Activated T-cell treated with anti-CD3 and anti-CD28 coated beads, Interleukin-2, amount 50 U/mL, for 24 hours (primary cell): ENCODE results near the gene KIAA1549.

ENCODE experiments used
- DNase-seq: peaks from one replicate; pipeline ENCODE4 v3.0.0-alpha.2; 2020
- H3K27ac Mint-ChIP-seq: 2 replicates; pipeline ENCODE4 v1.8.0; 2020; ENCODE audit warnings: mild to moderate bottlenecking, mixed read lengths
- H3K27me3 Mint-ChIP-seq: 2 replicates; pipeline ENCODE4 v1.8.0; 2020; ENCODE audit warnings: mixed read lengths
- H3K36me3 Mint-ChIP-seq: 2 replicates; pipeline ENCODE4 v1.8.0; 2020; ENCODE audit warnings: low read depth, mixed read lengths
- H3K4me1 Mint-ChIP-seq: 2 replicates; pipeline ENCODE4 v1.8.0; 2020; ENCODE audit warnings: low read depth, mixed read lengths
- H3K4me3 Mint-ChIP-seq: 2 replicates; pipeline ENCODE4 v1.8.0; 2020; ENCODE audit warnings: mild to moderate bottlenecking, moderate library complexity, mixed read lengths
- H3K9me3 Mint-ChIP-seq: 2 replicates; pipeline ENCODE4 v1.8.0; 2020; ENCODE audit warnings: mixed read lengths

KIAA1549 gene

DNA sequence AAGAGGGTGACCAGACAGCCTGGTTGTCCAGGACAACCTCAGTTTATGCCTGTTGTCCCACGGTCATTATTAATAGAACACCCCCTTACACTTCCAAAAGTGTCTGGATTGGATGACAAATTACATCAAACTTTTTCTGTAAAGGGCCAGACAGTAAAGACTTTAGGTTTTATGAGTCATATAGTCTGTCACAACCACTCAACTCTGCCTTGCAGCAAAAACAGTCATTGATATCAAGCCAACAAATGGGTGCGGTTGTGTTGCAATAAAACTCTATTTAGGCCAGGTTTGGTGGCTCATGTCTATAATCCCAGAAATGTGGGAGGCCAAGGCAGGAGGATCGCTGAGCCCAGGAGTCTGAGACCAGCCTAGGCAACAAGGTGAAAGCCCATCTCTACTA lies 116.5 kb downstream of the KIAA1549 start:
- DNase-seq: no peak
- Mint-ChIP-seq H3K27me3 (no peaks in the 10 kb centered on the region), H3K27ac (peak overlapping the region; percentile 52), H3K9me3 (no peaks in the 10 kb centered on the region), H3K4me3 (no peak overlapping the region), H3K36me3 (no peaks in the 10 kb centered on the region), H3K4me1 (peaks cover 26% of the 10 kb centered on the region)

DNA sequence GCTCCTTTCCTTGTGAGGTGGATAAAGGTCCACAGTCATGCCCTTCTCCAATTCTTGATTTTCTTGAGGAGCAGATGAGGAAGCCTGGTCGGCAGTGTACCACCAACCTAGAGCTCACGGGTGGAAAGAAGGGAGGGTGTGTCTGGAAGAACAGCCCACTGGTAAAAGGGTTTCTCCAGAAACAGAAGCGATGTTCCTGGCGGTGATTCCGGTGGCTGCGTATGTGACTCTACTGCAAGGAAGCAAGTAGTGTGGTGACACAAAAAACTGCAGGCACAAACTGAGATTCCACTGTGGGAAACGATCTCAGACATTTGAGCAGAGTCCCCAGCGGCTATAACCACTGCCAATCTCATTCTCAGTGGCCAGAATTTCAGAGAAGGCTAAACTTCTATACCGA lies 117.3 kb downstream of the KIAA1549 start:
- H3K27me3 Mint-ChIP-seq: no peaks in the 10 kb centered on the region
- H3K27ac Mint-ChIP-seq: no peak overlapping the region
- no peaks in the 10 kb centered on the region for H3K36me3 Mint-ChIP-seq

DNA sequence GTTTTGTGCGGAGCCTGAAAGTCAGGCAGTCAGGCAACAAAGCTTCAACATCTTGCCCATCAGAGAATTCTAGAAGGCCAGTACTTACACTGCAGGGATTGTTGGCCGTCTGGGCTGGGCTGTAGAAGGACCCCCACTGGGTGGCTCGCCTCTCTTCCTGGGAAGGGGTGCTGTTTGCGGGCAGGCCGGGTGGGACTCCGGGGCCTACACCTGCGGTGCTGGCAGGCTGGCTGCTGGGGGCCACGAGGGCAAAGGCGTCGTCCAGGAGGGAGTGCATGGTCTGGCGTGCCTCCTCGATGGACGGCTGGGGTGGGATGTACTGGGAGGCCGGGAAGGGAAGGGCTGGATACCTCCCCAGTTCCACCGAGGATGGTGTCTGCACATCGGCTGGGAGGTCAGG lies 120.1 kb downstream of the KIAA1549 start:
- DNase-seq: no peak
- no peaks in the 10 kb centered on the region for H3K27me3 Mint-ChIP-seq
- H3K4me1 Mint-ChIP-seq: peaks cover 24% of the 10 kb centered on the region
- peaks cover 8% of the 10 kb centered on the region for H3K9me3 Mint-ChIP-seq
- H3K36me3 Mint-ChIP-seq: no peaks in the 10 kb centered on the region
- no peak overlapping the region for H3K27ac Mint-ChIP-seq
- H3K4me3 Mint-ChIP-seq: no peak overlapping the region

More for the DNA sequence above, 117.3 kb downstream of the KIAA1549 start:
- H3K4me1 Mint-ChIP-seq: peaks cover 26% of the 10 kb centered on the region
- no peak overlapping the region for H3K4me3 Mint-ChIP-seq
- no peaks in the 10 kb centered on the region for H3K9me3 Mint-ChIP-seq
- DNase-seq: no peak

DNA sequence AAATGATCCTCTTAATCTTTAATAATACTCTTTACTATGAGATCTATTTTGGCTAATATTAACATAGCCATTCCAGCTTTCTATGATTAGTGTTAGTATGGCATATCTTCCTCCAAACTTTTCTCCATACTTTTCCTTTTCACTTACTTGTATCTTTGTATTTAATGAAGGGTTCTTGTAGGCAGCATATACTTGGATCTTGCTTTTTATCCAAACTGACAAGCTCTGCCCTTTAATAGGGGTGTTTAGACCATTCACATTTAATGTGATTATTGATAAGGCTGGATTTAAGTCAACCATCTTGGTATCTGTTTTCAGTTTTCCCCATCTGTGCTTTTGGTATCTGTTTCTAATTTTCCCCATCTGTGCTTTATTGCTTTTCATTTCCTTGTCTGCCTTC lies 123.5 kb downstream of the KIAA1549 start:
- peaks cover 9% of the 10 kb centered on the region for H3K4me1 Mint-ChIP-seq
- no peaks in the 10 kb centered on the region for H3K27me3 Mint-ChIP-seq
- peaks cover 8% of the 10 kb centered on the region for H3K9me3 Mint-ChIP-seq
- H3K4me3 Mint-ChIP-seq: no peak overlapping the region
- no peaks in the 10 kb centered on the region for H3K36me3 Mint-ChIP-seq
- H3K27ac Mint-ChIP-seq: no peak overlapping the region
- DNase-seq: no peak

DNA sequence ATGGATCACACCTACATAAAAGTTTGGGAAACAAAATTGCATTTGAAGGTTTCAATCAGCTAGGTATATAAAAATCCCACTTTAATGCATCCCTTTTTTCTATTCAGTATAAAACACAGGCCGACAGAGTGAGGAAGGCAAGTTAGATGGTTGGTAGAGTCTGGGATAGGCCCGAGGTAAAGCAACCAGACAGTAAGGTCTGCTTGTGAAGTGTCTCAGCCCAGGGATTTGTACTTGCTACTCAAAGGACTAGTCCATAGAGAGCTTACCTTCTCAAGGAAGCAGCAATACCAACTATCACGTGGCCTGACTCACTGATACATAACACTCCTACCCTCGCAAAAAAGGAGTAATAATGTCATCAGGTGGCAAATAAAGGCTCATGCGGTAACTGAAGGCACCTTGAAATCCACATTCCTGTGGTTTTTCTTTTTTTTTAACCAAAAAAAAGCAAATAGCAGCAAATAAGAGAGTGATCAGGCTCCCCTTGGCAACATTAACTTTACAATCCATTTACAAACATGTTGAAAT lies 127.0 kb downstream of the KIAA1549 start:
- H3K27ac Mint-ChIP-seq: no peak overlapping the region
- peaks cover 8% of the 10 kb centered on the region for H3K9me3 Mint-ChIP-seq
- peaks cover 9% of the 10 kb centered on the region for H3K4me1 Mint-ChIP-seq
- H3K36me3 Mint-ChIP-seq: no peaks in the 10 kb centered on the region
- no peaks in the 10 kb centered on the region for H3K27me3 Mint-ChIP-seq
- no peak for DNase-seq
- H3K4me3 Mint-ChIP-seq: no peak overlapping the region

DNA sequence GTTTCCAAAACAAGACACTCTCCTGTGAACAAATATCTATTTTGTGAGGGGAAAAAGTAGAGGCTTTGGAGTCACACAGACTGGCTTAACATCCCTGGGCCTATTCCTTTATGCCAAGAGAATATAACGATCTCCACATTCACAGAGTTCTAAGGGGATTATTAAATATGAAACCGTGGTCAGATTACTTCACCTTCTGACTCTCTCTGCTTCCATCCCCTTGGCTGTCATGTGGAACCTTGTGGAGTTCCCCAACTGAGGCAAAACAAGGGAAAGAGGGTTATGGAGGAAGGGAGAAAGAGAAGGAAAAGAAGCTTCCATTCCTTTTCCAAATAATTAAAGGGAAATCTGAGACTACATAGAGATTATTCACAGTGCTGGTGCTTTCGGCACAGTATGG lies 127.7 kb downstream of the KIAA1549 start:
- peaks cover 9% of the 10 kb centered on the region for H3K4me1 Mint-ChIP-seq
- no peaks in the 10 kb centered on the region for H3K36me3 Mint-ChIP-seq
- DNase-seq: no peak
- no peak overlapping the region for H3K4me3 Mint-ChIP-seq
- H3K27me3 Mint-ChIP-seq: no peaks in the 10 kb centered on the region
- peaks cover 8% of the 10 kb centered on the region for H3K9me3 Mint-ChIP-seq
- H3K27ac Mint-ChIP-seq: no peak overlapping the region

DNA sequence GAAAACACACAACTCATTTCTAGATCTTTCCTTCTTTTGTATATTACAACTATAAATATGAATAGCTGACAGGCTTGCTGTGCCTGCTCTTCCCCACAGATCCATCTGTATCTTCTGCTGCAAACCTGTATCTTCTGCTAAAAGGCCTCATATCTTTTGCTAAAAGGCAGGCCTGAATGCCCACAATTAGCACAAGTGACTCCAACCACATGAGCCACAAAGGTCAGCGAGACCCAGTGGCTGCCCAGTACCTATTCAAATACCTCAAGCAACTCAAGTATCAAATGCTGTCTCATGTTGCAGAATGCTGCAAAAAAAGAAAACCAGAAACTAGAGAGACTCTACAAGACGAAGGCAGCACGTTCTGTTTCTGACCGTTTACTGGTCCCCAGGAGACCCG lies 128.7 kb downstream of the KIAA1549 start:
- DNase-seq: no peak
- Mint-ChIP-seq H3K27ac (no peak overlapping the region), H3K9me3 (peaks cover 3% of the 10 kb centered on the region), H3K27me3 (no peaks in the 10 kb centered on the region), H3K4me3 (no peak overlapping the region), H3K4me1 (peaks cover 9% of the 10 kb centered on the region), H3K36me3 (no peaks in the 10 kb centered on the region)

DNA sequence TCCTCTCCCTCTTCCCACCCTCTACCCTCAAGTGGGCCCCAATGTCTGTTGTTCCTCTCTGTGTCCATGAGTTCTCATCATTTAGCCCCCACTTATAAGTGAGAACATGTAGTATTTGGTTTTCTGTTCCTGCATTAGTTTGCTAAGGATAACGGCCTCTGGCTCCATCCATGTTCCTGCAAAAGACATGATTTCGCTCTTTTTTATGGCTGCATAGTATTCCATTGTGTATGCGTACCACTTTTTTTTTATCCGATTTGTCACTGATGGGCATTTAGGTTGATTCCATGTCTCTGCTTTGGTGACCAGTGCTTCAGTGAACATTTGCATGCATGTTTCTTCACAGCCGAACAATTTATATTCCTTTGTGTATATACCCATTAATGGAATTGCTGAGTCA lies 131.5 kb downstream of the KIAA1549 start:
- Mint-ChIP-seq H3K36me3 (no peaks in the 10 kb centered on the region), H3K9me3 (no peaks in the 10 kb centered on the region), H3K27me3 (no peaks in the 10 kb centered on the region), H3K27ac (no peak overlapping the region), H3K4me3 (no peak overlapping the region), H3K4me1 (peaks cover 9% of the 10 kb centered on the region)
- no peak for DNase-seq

DNA sequence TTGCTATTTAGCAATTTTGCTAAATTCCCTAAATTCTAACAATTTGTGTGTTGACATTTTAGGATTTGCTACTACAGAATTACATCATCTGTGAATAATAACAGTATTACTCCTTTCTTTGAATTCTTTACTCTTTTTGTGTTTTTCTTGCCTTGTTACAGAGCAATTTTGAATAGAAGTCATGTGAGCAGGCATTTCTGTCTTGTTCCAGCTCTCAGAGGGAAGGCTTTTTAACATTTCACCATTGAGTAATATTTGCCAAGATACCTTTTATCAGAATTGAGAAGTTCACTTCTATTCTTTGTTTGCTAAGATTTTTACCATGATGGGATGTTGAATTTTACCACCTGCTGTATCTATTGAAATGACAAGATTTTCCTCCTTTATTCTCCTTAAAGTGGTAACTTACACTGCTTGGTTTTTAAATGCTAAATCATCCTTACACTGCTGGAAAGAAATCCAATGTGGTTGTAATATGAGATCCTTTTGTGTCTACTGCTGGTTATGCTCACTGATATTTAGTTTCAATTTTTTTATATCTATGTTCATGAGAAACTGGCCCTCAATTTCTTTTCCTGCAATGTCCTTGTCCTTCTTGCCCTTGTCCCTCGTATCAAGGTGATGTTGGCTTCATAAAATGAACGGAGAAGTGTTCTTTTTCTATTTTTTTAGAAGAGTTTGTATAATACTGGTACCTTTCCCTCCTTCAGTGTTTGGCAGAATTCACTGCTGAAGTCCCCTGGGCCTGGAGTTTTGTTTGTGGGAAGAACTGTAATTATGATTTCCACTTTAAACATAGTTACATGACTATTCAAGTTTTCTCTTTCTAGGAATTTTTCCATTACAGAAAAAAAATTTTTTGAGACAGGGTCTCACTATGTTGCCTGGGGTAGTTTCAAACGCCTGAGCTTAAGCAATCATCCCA lies 132.9 kb downstream of the KIAA1549 start:
- Mint-ChIP-seq H3K4me1 (peaks cover 3% of the 10 kb centered on the region), H3K9me3 (no peaks in the 10 kb centered on the region), H3K27ac (no peak overlapping the region), H3K36me3 (no peaks in the 10 kb centered on the region), H3K4me3 (no peak overlapping the region), H3K27me3 (no peaks in the 10 kb centered on the region)
- no peak for DNase-seq

DNA sequence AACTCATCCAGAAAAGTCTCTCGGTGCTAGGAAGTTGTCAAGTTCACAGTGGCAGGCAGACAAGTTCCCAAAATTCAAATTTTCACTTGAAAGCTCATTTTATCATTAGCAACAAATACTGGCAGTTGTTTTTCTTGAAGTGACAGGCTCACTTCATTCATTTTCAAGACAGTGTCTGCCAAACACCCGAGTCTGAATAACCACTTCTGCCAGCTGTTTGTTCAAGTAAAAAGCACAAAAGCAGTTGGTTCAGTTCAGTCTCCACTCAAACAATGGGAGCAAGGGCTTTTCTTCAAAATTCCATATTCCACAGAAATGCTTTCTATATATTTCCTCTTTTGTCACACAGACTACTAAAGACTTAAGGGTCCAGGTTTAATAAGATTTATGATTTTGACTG lies 135.5 kb downstream of the KIAA1549 start:
- H3K27ac Mint-ChIP-seq: no peak overlapping the region
- no peaks in the 10 kb centered on the region for H3K9me3 Mint-ChIP-seq
- no peaks in the 10 kb centered on the region for H3K4me1 Mint-ChIP-seq
- H3K4me3 Mint-ChIP-seq: no peak overlapping the region
- no peak for DNase-seq
- no peaks in the 10 kb centered on the region for H3K36me3 Mint-ChIP-seq
- peaks cover under 1% of the 10 kb centered on the region for H3K27me3 Mint-ChIP-seq

DNA sequence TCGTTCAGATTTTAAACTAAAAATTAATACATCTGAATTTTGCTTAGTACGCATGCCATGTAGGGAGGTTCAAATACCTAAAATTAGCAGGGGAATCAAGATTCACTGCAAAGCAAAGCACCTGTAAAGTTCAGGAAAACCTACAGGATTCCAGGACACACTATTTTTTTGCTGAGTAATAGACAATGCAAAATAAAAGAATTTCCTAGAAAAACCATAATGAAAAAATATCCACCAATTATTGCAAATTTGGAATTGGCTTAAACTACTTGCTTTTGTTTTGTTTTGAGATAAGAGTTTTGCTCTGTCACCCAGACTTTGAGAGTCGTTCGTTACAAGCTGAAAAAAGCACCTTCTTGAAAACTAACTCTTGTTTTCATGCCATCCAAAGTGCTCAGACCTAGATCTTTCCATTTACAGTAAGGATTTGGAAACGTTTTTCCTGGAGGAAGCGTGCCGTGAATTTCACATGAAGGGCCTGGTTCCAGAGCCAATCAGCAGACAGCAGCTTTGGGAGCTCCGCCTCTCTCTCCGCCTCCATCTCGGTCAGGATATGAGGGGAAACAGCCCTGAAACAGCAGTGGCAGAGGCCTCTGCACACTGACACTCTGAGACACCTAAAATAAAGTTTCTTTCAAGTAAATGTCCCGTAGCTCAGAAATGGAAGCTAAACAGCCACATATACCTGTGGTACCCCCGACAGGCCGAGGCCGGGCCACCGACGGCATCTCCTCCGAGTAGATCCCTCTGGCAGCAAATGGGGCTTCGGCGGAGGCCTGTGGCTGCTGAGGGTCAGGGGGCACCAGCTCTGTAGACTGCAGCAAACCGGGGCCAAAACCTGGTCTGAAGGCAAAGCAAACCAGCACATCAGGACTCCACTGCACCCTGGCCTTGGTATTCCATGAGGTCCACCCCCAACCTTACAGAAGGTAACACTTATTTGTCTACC lies 137.3 kb downstream of the KIAA1549 start:
- H3K36me3 Mint-ChIP-seq: no peaks in the 10 kb centered on the region
- H3K27ac Mint-ChIP-seq: no peak overlapping the region
- H3K27me3 Mint-ChIP-seq: peaks cover 10% of the 10 kb centered on the region
- H3K9me3 Mint-ChIP-seq: no peaks in the 10 kb centered on the region
- no peaks in the 10 kb centered on the region for H3K4me1 Mint-ChIP-seq
- DNase-seq: no peak
- H3K4me3 Mint-ChIP-seq: no peak overlapping the region

DNA sequence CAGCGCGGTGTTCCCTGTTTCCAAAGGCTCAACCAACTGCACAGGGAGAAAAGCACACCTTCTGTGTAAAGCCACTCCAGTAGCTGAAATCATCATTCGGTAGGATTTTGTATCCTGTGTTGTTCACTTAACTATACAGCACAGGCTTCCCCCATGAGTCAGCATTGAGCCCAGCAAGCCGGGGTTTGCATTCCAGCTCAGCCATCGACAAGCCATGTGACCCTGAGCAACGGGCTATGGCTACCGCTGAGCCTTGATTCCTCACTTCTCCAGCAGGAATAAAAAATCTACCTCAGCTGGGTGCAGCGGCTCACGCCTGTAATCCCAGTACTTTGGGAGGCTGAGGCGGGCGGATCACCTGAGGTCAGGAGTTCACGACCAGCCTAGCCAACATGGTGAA lies 139.1 kb downstream of the KIAA1549 start:
- Mint-ChIP-seq H3K4me3 (no peak overlapping the region), H3K9me3 (no peaks in the 10 kb centered on the region), H3K27ac (no peak overlapping the region), H3K36me3 (no peaks in the 10 kb centered on the region), H3K27me3 (peaks cover 10% of the 10 kb centered on the region), H3K4me1 (no peaks in the 10 kb centered on the region)
- no peak for DNase-seq

DNA sequence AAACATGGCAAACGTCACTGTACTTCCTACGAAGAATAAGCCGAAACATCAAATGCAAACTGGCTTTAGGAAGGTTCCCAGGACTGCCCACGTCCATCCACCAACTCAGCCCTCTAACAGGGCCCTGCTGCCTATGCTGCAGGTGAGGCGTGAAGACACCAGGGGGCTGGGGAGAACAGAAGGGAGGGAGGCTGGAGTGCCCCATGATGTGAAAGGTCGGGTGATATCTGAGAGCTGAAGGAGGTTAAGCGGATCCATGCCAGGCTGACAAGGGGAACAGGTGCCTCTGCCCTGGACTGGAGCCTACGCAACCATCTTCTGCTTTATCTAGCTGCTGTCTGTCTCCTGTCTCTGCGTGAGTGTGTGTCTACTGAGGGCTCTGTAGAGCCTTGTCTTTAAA lies 143.0 kb downstream of the KIAA1549 start:
- Mint-ChIP-seq H3K4me1 (peaks cover 6% of the 10 kb centered on the region), H3K9me3 (no peaks in the 10 kb centered on the region), H3K27me3 (peaks cover 29% of the 10 kb centered on the region), H3K36me3 (no peaks in the 10 kb centered on the region), H3K27ac (no peak overlapping the region), H3K4me3 (no peak overlapping the region)
- no peak for DNase-seq

DNA sequence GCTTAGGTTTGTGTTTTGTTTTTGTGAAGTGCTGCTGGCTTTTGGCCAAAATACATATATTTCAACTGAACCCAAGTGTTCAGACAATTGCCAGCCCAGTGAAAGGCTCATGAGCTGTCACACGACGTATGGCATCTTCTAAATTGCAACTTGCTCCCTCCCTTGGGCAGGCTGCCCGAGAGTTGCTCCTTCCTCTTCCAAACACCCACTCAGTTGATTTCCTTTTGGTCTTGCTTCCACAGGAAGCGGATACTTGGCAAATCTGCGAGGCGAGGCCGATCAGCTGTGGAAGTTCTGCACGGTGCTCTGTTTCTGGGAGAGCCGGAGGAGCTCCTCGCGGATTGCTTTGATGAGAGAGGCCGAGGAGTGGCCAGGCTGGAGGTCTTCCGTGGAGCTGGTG lies 143.6 kb downstream of the KIAA1549 start:
- no peaks in the 10 kb centered on the region for H3K9me3 Mint-ChIP-seq
- DNase-seq: no peak
- H3K4me1 Mint-ChIP-seq: peaks cover 6% of the 10 kb centered on the region
- H3K27ac Mint-ChIP-seq: no peak overlapping the region
- no peak overlapping the region for H3K4me3 Mint-ChIP-seq
- no peaks in the 10 kb centered on the region for H3K36me3 Mint-ChIP-seq
- peaks cover 34% of the 10 kb centered on the region for H3K27me3 Mint-ChIP-seq
